ENCODE data around the gene KRTAP2-3.

Gene KRTAP2-3

GRCh38 chr17:41016578-41017215, 43.2 kb downstream of the KRTAP2-3 start:
- DNase-seq (ENCODE audit: low read depth) = no peak
- TF ChIP-seq CTCF (IDR thresholded peaks at IDR 0.05; ENCODE audit: low read length, missing control alignments) = no peak
- no peak overlapping the region for H3K4me3 ChIP-seq (replicated peaks; ENCODE audit: low read depth, low read length)

GRCh38 chr17:41015454-41015853, 44.5 kb downstream of the KRTAP2-3 start:
- no peak for TF ChIP-seq CTCF (IDR thresholded peaks at IDR 0.05; ENCODE audit: low read length, missing control alignments)
- no peak overlapping the region for H3K4me3 ChIP-seq (replicated peaks; ENCODE audit: low read depth, low read length)
- no peak for DNase-seq (ENCODE audit: low read depth)

GRCh38 chr17:41013606-41014005, 46.3 kb downstream of the KRTAP2-3 start:
- TF ChIP-seq CTCF (IDR thresholded peaks at IDR 0.05; ENCODE audit: low read length, missing control alignments) = no peak
- H3K4me3 ChIP-seq (replicated peaks; ENCODE audit: low read depth, low read length) = no peak overlapping the region
- no peak for DNase-seq (ENCODE audit: low read depth)

- TF ChIP-seq CTCF (IDR thresholded peaks at IDR 0.05; ENCODE audit: low read length, missing control alignments) = no peak
- no peak overlapping the region for H3K4me3 ChIP-seq (replicated peaks; ENCODE audit: low read depth, low read length)
- DNase-seq (ENCODE audit: low read depth) = no peak
Measured at GRCh38 chr17:41013181-41013580, 46.7 kb downstream of the KRTAP2-3 start.

- no peak for DNase-seq (ENCODE audit: low read depth)
- no peak overlapping the region for H3K4me3 ChIP-seq (replicated peaks; ENCODE audit: low read depth, low read length)
- no peak for TF ChIP-seq CTCF (IDR thresholded peaks at IDR 0.05; ENCODE audit: low read length, missing control alignments)
Measured at GRCh38 chr17:41012326-41013120, 47.4 kb downstream of the KRTAP2-3 start.

GRCh38 chr17:41010441-41010840, 49.5 kb downstream of the KRTAP2-3 start:
- H3K4me3 ChIP-seq (replicated peaks; ENCODE audit: low read depth, low read length) = no peak overlapping the region
- DNase-seq (ENCODE audit: low read depth) = no peak
- no peak for TF ChIP-seq CTCF (IDR thresholded peaks at IDR 0.05; ENCODE audit: low read length, missing control alignments)

Measured in fibroblast of pulmonary artery (primary cell).